Forelimb muscle (tissue), 1 donor: ENCODE measurements around the gene PTCRA. TPM values are rescaled to one million over a fixed set of nuclear protein-coding genes. Genes with fewer than 3 reads are reported as not detected.

Experiments used
- DNase-seq: peaks from one replicate; pipeline ENCODE4 v3.0.0-alpha.2; 2013; ENCODE audit warnings: low read depth
- polyA plus RNA-seq: library from polyadenylated mRNA; unstranded; fragments of 120-200 nt; gene quantifications from one replicate; pipeline ENCODE4 v1.2.1, GENCODE V29; 2013; ENCODE audit not compliant: insufficient read length

PTCRA gene
- polyA plus RNA-seq, 1 donor: not detected

DNA sequence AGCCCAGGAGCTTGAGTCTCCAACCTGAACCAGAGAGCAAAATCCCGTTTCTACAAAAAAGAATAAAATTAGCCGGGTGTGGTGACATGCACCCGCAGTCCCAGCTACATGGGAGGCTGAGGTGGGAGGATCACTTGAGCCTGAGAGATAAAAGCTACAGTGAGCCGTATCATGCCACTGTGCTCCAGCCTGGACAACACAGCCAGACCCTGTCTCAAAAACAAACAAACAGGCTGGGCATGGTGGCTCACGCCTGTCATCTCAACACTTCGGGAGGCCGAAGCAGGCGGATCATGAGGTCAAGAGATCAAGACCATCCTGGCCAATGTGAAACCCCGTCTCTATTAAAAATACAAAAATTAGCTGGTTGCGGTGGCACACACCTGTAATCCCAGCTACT lies 11.4 kb upstream of the PTCRA start:
- no peak for DNase-seq

DNA sequence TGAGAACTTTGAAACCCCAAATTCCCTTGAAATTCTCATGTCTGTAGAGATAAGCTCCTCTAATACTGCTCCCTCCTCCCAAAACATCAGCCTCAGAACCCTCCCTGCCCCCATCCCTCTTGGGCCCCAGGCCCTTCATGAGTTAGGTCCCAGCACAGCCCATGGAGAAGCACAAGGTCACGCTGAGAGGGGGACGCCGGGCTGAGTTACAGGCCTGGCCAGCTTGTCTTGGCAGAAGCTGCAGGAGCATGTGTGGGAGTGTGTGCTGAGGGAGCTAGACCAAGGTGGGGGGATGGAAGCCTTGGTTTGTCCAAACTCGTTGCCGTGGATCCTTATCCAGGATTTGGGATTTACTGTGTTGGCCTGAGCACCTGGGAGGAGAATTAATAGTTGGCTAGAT lies 8.5 kb upstream of the PTCRA start:
- no peak for DNase-seq

DNA sequence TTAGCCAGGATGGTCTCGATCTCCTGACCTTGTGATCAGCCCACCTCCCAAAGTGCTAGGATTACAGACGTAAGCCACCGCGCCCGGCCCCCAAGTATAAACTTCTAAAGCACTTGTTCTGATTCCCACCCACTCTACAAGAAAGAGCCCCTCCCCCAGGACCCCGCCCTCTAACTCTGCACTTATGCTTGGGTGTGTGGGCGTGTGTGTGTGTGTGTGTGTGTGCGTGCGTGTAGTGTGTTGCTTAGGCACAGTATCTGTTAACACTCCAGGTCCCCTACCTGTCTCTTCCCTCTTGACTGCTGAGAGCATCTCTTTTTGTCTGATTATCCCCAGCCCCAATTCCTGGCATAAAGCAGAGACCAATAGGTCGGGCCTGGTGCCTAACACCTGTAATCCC lies 6.0 kb upstream of the PTCRA start:
- no peak for DNase-seq

DNA sequence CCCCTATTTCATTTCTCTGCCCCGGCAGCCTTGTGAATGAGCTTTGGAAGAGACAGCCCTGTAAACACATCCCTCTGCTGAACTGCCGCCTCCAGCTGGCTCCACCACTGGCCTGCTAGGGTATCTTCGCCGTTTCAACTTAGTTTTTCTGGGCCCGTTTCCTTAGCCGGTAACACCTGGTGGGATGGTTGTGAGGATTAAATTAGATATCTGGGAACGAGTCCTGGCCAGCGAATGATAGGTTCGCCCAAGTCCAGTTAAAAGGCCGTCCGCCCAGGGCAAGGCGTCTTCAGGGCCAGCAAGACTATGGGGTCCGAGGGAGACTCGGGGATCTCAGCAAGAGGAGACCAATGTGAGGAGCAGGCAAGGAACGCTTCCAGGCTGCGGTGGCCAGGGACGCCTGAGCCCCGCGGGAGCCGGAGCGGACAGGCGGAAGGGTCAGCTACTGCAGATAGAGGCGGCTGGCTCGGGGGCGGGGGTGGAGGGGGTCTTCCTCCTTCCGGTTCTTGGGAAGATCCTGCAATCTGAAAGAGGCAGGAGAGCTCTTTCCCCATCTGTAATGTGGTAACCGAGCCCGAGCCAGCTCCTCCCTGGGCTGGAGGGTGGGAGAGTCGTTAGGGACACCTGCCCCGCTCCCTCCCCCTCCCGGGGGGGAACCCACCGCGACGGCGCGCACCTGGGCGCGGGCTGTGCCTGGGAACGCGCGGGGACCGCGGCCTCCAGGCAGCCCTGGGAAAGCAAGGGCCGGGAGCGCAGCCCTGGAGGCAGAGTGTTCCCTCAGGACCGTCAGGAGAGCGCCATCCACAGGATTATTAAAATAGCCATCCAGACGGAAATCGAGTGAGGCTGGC lies 4.5 kb upstream of the PTCRA start:
- DNase-seq: no peak

- DNase-seq: no peak
These were observed 1.3 kb upstream of the PTCRA start for GRCh38 chr6:42914546-42914945.

- DNase-seq: no peak
These were observed 435 bp downstream of the PTCRA start for GRCh38 chr6:42916288-42916687.

- no peak for DNase-seq
These were observed 5.9 kb downstream of the PTCRA start for GRCh38 chr6:42921801-42922200.

GRCh38 chr6:42923666-42924065 lies 7.8 kb downstream of the PTCRA start:
- no peak for DNase-seq

- DNase-seq: no peak
These were observed 9.5 kb downstream of the PTCRA start for GRCh38 chr6:42925248-42925857.

- DNase-seq: peak; percentile 96
These were observed 13.3 kb downstream of the PTCRA start, which contains the start of gene CNPY3 for GRCh38 chr6:42928986-42929820. CNPY3 (plus strand) TSS chr6:42929480; CDS start chr6:42929571, 91 bp downstream.

GRCh38 chr6:42929821-42930360 lies 14.0 kb downstream of the PTCRA start:
- DNase-seq: no peak

DNA sequence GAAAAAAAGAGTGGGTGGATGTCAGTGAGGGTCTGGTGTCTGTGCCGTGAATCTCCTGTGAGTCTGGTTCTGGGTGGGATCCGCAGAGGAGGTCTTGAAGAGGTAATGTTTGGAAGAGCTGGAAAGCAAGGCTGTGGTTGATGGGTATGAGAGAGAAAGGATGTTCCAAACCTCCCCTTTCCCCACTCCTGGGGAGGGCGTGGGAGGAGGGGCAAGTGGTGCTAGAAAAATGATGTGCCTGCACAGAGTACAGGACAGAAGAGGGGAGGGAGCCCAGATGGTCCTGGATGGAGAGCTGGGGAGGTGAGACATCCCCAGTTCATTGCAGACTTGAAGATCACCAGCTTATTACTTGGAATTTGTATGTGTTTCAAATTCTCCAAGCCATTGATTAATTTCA lies 16.6 kb downstream of the PTCRA start:
- DNase-seq: no peak

- DNase-seq: no peak
These were observed 17.4 kb downstream of the PTCRA start for GRCh38 chr6:42933205-42933604.

- DNase-seq: no peak
These were observed 19.5 kb downstream of the PTCRA start for GRCh38 chr6:42935322-42935721.

DNA sequence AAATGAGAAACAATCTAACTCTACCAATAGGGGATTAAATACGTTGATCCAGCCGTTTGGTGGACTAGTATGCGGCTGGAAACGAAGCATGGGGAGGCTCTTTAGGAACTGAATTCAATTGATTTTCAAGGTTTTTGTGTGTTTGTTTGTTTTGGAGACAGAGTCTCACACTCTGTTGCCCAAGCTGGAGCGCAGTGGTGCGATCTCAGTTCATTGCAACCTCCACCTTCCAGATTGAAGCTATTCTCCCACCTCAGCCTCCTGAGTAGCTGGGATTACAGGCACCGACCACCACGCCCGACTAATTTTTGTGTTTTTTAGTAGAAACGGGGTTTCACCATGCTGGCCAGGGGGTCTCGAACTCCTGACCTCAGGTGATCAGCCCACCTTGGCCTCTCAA lies 20.5 kb downstream of the PTCRA start:
- DNase-seq: no peak

- DNase-seq: no peak
These were observed 21.9 kb downstream of the PTCRA start for GRCh38 chr6:42937548-42938427.

GRCh38 chr6:42938428-42938796 lies 22.6 kb downstream of the PTCRA start:
- no peak for DNase-seq

DNA sequence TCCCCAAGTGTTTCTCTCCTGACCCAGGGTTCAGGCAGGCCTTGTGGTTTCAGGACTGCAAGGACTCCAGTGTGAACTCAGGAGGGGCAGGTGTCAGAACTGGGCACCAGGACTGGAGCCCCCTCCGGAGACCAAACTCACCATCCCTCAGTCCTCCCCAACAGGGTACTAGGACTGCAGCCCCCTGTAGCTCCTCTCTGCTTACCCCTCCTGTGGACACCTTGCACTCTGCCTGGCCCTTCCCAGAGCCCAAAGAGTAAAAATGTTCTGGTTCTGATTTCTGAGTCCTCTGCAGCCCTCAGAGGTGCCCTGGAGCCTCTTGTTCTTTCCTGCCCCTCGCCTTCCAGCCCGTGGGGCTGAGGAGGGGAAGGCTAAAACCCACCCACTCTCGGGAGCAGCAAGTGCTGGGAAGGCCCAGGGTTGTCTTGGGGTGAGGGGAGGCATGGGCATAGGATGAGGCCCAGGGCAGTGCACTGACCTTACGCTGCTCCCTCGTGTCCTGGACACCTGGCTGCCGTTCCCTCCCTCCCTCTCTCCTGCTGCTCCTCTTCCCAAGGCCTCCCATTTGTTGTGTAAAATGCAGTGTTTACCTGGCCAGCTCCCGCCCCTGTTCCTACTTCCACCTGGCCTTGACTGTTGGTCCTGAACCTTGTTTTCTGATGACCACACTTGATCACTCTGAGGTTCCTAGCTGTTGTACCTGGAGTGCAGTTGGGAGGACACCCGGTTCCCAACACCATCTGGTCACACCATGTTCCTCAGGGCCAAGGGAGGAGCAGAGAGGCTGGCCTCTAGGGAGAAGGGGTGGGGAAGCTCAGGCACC lies 23.3 kb downstream of the PTCRA start:
- no peak for DNase-seq

GRCh38 chr6:42939810-42940167 lies 23.9 kb downstream of the PTCRA start:
- no peak for DNase-seq

DNA sequence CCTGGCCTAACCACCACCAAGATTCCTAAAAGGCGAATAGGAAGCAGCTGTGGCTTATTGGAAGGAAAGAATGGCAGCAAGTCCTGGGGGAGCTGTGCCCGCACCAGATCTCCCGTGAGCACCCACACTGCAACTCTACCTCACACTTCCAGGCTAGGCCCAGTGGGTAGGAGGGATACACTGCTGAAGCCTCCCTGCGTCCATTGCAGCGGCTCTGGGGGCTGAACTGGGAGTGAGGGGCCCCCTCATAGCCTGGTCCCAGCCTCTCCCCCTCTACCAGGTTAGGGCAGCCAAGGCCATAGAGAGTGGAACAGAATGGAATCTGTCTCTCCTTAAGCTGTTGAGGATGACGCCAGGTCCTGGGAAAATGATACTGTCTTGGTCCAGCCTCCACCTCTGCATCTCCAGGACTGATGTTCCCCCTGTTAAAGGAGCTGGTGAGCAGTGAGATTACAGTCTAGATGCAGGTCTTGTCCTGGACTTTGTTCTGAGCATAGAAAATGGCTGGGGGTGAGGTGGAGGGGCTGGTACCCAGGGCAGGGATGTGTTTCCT lies 24.7 kb downstream of the PTCRA start:
- no peak for DNase-seq
